ENCODE measurements around the gene ANTXR1. TPM values are rescaled to one million over a fixed set of nuclear protein-coding genes. Genes with fewer than 3 reads are reported as not detected.

Gene ANTXR1
- total and polyA plus RNA-seq, 9 of the 15 experiments (the other 6 are each of a cell fraction or from before 2014, with no cell fraction given): 0.07 to 1.00 (median 0.54) TPM

DNA sequence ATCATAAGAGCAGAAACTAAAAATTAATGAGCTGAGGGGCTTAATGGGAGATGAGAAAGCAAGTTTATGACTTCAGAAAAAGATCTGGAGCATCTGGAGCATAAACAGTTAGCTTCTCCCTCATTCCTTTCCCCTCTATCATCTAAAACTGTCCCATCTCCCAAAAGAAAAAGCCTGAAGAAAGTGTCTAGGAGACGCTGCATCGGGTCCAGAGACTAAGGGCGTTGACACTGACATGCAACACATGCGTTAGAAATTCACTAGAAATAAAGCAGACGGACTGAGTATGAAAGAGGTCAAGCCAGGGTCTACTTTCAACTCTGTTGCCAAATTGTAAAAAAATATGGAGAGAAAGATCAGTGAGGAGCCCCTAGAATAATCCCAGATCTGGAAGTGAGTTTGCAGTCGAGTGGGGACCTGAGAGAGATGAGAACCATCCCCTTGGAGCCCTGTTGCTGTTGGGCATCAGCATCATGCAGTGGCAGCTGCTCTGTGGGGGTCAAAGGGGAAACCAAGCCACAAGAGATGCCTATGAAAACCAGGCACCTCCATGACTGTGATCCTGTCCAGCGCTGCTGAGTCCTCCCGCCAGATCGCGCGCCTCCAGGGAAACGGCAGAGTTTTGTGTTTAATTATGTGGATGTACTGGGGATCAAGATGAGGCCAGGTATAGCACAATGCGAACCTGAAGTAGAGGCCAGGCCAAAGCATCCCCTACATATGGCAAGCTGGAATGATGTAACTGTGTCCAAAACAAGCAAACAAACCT is 13.9 kb downstream of the ANTXR1 start:
- Histone ChIP-seq H3K4me1 (replicated peaks in 1 of 2; ENCODE audit: control insufficient read depth in 2 of 2, insufficient read depth in 2 of 2, low read length in 2 of 2) (no peaks in the 10 kb centered on the region), H3K27me3 (ENCODE audit: control insufficient read depth in 2 of 2, insufficient read depth in 2 of 2, low read length in 2 of 2) (no peaks in the 10 kb centered on the region), H3K9me1 (ENCODE audit: control insufficient read depth, insufficient read depth, low read length) (no peaks in the 10 kb centered on the region), H3K9me3 (replicated peaks; ENCODE audit: control insufficient read depth, insufficient read depth, low read depth, low read length) (no peaks in the 10 kb centered on the region), H3K79me2 (ENCODE audit: control insufficient read depth, insufficient read depth, low read length) (no peaks in the 10 kb centered on the region), H3K4me3 (no peak overlapping the region), H2AFZ (ENCODE audit: low read depth, low read length) (no peak overlapping the region), H3K9ac (ENCODE audit: insufficient read depth in 1 of 2, low read depth in 2 of 2, low read length in 2 of 2) (no peak overlapping the region), H4K20me1 (replicated peaks; ENCODE audit: control insufficient read depth, insufficient read depth, low read length) (no peaks in the 10 kb centered on the region), H3K36me3 (ENCODE audit: control insufficient read depth, insufficient read depth, low read length) (no peaks in the 10 kb centered on the region), H3K27ac (ENCODE audit: extremely low read depth, low read depth, low read length) (no peak overlapping the region), H3K4me2 (ENCODE audit: insufficient read depth, low read length) (no peak overlapping the region)
- FAIRE-seq (no peak), DNase-seq (ENCODE audit: extremely low read depth in 1 of 4, low spot score in 3 of 4) (no peak), ATAC-seq (no peak)
- ChIA-PET CTCF (ENCODE audit: low intra/inter-chr PET ratio) (interaction anchor here (0.7 to 1.1 kb wide), 2 partner anchors 274 to 280 kb away, joined by 4 to 5 read pairs; no protein-coding TSS in a partner anchor), POLR2A (no interaction called here)
- WGBS (ENCODE audit: insufficient coverage, low coverage, missing lambda C conversion rate): 28% methylated on average over 13 of the region's 13 CpGs
- BruUV-seq (replicated peaks): no TSS peak
- intact Hi-C loops (cut with micrococcal nuclease): loop anchor here (1.0 to 10.0 kb wide), 4 partner anchors 178 to 688 kb away; no protein-coding TSS in a partner anchor
- TF ChIP-seq PHB (CRISPR knock-in tag; IDR thresholded peaks at IDR 0.05) (no peak), ZNF324 (CRISPR knock-in tag; IDR thresholded peaks at IDR 0.05) (no peak), BRF1 (IDR thresholded peaks at IDR 0.05; ENCODE audit: borderline replicate concordance, extremely low read depth, insufficient read length) (no peak), NBN (IDR thresholded peaks at IDR 0.05; ENCODE audit: low read depth) (no peak)
- in situ Hi-C loops (cut with MboI): loop anchor here (25.0 kb wide), 2 partner anchors 285 to 685 kb away; no protein-coding TSS in a partner anchor
